C4-2B (cell line): ENCODE results near the gene RGS7.

ENCODE experiments used
- H3K27ac ChIP-seq: fragments of 450-650 bp; 2 replicates; pipeline ENCODE4 v1.5.1; 2017
- CTCF ChIP-seq: fragments of 450-650 bp; conservative IDR thresholded peaks from 2 replicates; pipeline ENCODE4 v1.5.1; 2017; ENCODE audit warnings: mild to moderate bottlenecking
- ZFX ChIP-seq: fragments of 450-650 bp; IDR thresholded peaks from 2 replicates; pipeline ENCODE4 v1.6.1; 2017

RGS7 gene

DNA sequence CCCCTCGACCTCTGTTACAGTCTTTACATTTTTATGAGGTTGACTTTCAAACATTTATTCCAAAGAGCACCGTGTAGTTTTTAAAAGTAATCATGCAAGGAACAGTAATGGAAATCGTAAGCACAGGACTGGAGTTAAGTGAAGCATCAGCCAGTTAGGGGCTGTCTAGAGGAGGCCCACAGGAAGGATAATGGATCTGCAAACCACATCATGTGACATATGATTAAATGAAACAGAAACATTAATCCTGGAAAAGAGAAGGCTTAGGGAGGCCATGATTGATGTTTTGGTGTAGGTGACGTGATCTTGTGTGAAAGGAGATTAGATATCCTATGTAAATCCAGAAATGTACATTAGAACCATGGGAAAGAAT, 25.0 kb downstream of the RGS7 start:
- TF ChIP-seq ZFX = no peak
- no peak for TF ChIP-seq CTCF
- no peak overlapping the region for H3K27ac ChIP-seq

DNA sequence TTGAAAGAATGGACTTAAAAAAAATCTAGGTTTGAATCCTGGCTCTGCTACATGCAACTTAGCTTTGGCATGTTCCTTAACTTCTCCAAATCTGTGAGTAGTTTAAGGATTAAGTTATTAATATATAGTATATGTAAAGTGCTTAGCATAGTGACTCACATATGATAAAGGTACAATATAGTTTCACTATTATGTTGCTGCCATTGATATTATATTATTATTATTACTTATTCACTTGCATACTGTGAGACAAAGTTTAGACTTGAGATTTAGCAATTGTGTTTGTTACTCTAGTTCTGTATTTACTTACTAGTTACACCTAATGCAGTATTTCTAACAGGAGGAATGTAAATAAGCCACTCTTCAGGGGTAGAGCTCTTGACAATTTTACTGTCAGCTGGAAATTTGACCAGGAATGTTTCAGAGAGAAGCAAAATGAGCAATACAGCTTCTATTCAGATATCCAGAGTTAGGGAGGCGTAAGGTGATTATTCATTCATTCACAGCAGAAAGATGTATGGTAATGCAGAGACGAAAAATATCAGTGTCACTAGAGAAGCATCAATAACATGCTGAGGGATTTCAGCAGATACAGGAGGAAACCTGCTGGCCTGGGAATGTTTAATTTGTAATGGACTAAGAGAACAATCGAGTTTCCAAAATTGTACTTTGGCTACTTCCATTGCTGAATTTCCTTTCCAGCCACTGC, 25.5 kb downstream of the RGS7 start:
- TF ChIP-seq CTCF = no peak
- no peak for TF ChIP-seq ZFX
- H3K27ac ChIP-seq = no peak overlapping the region

DNA sequence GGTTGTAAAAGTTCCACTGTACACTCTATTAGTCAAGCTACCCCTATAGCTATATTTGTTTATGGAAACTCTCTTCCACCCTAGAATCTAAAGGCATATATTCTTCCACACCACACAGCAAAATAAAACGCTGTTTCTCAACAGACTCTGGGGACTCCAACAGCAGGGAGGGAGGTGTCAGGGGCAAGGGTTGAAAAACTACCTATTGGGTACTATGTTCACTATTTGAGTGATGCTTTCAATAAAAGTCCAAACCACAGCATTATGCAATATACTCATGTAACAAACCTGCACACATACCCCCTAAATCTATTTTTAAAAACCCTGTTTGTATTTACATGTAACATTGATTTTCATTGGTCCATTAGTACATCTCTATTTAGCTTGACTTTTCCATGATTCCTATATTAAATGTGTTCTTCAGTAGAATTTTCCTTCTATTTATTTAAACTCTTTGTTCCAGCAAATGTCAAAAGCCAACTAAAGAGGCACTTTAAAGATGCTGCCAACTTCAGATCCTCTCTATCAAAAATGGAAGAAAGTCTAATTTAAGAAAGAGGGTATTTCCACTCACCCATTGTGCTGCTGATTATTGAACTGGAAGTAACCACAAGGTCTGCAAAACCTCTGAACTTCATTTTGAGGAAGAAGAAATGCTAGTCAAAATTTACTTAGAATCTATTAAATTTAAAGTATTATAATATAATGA, 26.2 kb downstream of the RGS7 start:
- TF ChIP-seq ZFX = no peak
- no peak for TF ChIP-seq CTCF
- no peak overlapping the region for H3K27ac ChIP-seq

DNA sequence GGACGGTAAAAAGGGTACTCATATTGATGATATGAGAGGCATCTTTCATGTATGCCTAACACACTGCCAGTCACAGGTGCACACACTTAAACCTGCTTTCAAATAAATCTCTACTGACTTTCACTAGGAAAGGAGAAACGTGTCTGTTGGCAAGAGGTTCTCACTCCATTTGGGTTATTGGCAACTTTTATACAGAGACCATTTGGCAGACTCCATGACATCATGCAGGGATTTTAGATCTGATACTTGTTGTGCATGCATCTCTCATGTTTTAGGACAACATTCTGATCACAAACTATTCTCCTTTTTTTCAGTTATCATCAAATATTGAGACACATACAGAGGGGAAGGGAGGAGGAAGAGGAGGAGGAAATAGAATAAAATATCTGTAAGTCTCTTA, 31.5 kb downstream of the RGS7 start:
- TF ChIP-seq ZFX = no peak
- TF ChIP-seq CTCF = no peak
- H3K27ac ChIP-seq = no peak overlapping the region

GRCh38 chr1:241323514-241324195, 33.4 kb downstream of the RGS7 start:
- H3K27ac ChIP-seq = no peak overlapping the region
- no peak for TF ChIP-seq ZFX
- TF ChIP-seq CTCF = no peak

GRCh38 chr1:241317676-241318075, 39.3 kb downstream of the RGS7 start:
- TF ChIP-seq CTCF = no peak
- no peak for TF ChIP-seq ZFX
- H3K27ac ChIP-seq = no peak overlapping the region

- TF ChIP-seq CTCF (no peak), ZFX (no peak)
- H3K27ac ChIP-seq = no peak overlapping the region
Measured at GRCh38 chr1:241316372-241316771, 40.6 kb downstream of the RGS7 start.
